HG03432 (cell line): ENCODE data around the gene FBXO41.

ENCODE experiments used
- ATAC-seq: cut with Tn5 transposase; IDR thresholded peaks from one replicate; pipeline ENCODE4 v1.9.1; 2021; ENCODE audit warnings: mild to moderate bottlenecking, moderate library complexity; ENCODE audit not compliant: unreplicated experiment

FBXO41 gene

DNA sequence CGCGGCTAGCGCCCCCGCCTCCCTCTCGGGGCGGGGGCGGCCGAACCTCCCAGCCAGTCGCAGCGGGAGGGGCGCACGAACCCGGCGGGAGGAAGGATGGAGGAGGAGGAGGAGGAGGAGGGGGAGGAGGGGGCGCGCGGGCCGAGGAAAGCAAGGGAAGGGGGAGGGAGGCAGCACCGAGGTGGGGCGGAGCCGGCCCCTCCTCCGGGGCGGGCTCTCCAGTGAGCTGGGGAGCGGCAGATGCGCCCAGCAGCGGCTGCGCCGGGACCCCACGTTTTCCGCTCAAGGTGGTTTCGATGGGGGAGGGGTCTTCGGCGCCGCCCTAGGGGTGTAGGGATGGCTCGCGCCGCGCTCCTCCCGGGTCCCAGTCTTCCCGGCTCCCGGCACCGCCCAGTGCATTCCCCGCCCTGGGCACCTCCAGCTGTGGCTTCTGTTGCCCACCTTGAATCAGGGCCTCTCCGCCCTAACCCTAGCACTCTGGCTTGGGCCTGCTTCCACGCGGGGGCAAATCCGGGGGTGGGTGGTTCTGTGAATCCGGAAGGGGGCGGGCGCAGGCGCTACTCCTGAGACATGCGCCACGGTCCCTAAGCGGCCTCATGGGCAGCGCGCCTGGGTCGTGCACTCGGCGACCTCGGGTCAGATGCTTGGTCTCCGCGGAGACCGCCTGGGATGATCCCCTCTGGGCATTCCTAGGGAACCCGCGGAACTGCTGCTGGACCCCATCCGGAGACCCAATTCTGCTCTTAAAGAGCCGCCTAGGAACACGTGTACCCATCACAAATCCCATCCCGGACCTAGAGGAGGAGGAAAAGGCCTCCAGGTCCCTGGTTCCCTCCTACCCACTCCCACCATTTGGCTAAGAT, at the start of gene FBXO41:
FBXO41 (minus strand) TSS at position 183 of the 863 bp plus-strand sequence. CDS start 14,848 bp downstream, outside the sequence.
- ATAC-seq: peak; percentile 84

- ATAC-seq: no peak
Observed at GRCh38 chr2:73334045-73334444, 49.8 kb upstream of the FBXO41 start.

DNA sequence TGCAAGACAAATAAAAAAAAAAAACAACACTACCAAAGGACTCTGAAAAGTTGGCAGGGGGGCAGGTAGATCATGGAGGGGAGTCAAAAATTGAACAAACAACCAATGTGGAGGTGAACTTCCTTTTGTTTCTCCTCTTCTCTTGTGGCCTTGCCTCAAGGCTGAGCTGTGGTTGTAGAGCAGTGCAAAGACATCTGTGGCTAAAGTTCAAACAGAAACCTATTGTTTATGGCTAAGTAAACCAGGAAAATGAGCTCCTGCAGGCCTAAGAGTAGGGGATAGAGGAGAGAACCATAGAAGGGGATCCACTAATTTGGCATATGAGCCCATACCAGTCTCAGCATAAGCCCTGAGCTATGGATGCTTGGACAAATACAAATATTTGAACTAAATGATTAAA, 49.3 kb upstream of the FBXO41 start:
- ATAC-seq: no peak

GRCh38 chr2:73324126-73324725, 39.9 kb upstream of the FBXO41 start:
- no peak for ATAC-seq

GRCh38 chr2:73323551-73323950, 39.3 kb upstream of the FBXO41 start:
- no peak for ATAC-seq

DNA sequence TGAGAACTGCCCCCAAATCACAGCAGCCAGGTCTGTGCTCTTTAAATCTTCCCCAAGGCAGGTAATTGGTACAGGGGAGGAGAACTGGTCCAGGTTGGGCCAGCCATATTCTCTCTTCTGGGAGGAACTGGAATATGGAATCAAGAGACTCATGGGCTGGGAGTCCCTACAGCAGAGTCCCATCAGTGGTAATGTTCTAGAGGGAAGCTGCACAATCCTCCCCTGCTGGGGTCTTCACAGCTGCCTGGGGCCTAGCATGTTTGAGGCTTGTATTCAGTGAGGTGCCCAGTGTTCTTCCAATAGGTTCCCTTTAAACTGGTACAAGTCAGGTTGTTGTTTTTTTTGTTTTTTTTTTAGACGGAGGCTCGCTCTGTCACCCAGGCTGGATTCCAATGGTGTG, 30.2 kb upstream of the FBXO41 start:
- no peak for ATAC-seq

DNA sequence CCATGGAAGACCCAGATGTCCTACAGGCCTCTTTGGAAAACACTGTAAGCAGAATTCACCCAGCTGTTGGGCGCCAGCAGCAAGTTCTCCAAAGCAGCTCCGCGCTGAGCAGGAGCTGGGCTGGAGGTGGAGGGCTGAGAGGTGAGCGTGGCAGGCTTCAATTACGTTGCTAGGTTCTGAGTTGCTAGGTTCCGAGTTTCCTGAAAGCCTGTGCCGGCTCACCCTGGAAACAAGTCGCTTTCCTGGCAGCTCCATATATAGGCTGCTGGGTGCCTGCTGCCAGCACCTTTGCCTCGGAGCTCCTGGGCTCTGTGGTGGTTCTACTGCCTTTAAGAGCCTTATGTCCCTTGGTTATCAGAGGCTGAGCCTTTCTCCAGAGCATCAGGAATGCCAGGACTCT, 23.4 kb upstream of the FBXO41 start:
- no peak for ATAC-seq

- no peak for ATAC-seq
Observed at GRCh38 chr2:73301636-73302035, 17.4 kb upstream of the FBXO41 start.

GRCh38 chr2:73300926-73301325, 16.6 kb upstream of the FBXO41 start:
- ATAC-seq: no peak

- ATAC-seq: no peak
Observed at GRCh38 chr2:73297586-73297985, 13.3 kb upstream of the FBXO41 start.

DNA sequence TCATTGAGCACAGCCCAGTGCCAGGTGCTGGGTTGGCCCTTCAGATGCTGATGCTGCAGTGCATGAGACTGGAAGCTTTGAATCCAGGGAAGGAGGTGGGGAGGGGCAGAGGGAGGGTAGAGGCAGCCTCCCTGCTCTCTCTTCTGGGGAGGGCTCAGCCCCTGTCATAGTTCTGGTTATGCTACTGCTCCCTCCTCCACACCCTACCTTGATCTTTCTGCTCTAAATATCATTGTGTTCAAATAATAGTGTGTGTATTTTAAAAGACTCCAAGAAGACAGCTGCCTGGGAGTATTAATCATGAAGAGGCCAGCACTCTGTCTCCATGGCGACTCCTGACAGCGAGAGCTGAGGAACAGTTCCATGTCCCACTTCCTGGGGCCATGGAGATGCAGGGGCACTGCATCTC, 12.9 kb upstream of the FBXO41 start:
- no peak for ATAC-seq

GRCh38 chr2:73295751-73296400, 11.6 kb upstream of the FBXO41 start:
- ATAC-seq: no peak

DNA sequence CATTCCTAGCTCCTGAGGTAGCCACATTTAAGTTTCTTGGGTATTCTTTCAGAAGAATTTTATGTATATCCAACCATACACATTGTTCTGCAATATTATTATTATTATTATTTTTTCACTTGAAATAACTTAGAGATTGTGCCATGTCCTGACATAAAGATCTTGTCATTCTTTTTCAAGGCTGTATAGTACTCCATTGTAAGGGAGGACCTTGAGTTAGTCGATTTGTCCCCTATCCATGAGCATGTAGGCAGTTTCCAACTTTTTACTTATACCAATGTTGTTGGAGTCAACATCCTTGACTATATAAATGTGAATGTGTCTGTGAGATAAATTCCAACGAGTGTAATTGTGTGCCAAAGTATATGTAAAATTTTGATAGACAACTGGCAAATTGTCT, 10.0 kb upstream of the FBXO41 start:
- ATAC-seq: no peak

DNA sequence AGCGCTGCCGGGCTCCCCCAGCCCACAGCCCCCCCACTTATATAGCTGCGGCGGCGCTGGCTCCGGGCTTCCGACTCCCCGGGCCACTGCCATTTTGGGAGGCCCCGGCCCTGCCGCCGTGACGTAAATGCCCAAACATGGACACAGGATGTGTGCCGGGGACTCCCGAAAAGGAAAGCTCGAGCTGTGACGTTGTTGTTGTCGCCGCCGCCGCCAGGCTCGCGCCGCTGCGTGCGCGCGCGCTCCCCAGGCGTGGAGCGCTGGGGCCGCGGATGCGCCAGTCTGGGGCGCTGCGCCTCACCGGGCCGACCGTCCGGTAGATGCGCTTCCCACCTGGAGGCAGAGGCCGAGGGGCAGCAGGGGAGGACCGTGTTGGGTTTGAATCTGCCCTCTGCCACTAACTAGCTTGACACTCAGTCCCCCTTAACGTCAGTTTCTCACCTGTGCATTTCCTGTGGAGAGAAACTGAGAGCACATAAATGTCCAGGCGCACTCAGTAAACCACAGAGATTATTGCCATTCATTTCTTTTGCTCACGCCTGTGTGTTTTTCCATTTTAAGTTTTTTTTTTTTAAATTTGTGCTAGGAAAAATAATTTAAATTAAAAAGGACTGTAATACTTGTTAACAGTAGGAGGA, 9.4 kb upstream of the FBXO41 start, which contains the start of gene EGR4:
EGR4 (minus strand) TSS at position 15 of the 638 bp plus-strand sequence. CDS start 231 bp downstream, outside the sequence.
- ATAC-seq: peak; percentile 93

DNA sequence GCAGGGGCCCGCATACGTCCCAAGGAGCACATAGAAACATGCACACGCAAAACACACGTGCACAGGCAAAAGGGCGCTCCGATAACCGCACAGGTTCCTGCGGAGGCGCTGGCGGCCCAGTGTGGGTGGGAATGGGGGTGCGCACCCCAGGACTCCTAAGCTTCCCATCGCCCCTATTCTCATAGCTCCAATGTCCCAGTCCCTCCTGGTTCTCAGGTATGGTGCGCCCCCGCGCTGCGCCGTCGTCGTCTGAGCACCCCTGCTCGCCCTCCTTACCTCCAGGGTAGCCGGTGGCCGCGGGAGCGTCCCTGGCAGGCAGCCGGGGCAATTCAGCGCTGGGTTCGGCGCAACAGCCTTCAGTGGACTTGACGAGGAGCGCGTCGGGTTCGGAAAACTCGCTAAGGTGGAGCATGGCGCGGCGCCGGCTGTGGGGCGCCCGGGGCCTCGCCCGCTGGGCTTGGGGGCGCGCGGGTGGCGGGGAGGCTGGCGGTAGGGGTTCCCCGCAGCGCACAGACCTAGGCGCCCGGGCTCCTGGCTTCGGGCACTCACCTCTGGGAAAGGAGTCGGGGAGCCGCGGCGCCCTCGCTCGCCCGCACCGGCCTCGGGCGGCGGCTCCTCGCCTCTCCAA, 8.7 kb upstream of the FBXO41 start:
- no peak for ATAC-seq

DNA sequence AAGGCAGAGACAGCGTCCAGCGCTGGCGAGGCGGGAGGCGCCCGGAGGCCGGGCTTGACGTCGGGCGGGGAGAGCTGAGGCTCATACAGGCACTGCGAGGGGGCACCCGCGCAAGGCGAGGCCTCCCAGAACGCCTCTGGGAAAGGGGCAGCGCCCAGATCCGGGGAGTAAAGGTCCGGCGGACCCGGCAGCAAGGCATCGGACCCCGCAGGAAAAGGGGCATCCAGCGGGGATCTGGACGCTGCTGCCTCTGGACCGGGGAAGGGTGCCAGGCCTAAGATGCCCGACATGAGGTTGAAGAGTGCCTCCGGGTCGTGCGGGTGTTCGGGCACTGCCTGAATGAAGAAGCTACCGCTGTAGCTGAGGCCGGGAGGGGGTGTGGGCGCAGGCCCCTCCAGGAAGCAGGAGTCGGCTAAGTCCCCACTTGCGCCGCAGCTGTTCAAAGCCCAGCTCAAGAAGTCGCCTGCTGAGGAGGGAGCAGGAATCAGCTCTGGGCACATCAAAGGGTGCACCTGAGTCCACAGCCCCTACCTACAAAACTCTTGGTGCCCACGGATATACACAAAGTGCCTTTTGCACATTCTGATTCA, 8.1 kb upstream of the FBXO41 start:
- no peak for ATAC-seq

DNA sequence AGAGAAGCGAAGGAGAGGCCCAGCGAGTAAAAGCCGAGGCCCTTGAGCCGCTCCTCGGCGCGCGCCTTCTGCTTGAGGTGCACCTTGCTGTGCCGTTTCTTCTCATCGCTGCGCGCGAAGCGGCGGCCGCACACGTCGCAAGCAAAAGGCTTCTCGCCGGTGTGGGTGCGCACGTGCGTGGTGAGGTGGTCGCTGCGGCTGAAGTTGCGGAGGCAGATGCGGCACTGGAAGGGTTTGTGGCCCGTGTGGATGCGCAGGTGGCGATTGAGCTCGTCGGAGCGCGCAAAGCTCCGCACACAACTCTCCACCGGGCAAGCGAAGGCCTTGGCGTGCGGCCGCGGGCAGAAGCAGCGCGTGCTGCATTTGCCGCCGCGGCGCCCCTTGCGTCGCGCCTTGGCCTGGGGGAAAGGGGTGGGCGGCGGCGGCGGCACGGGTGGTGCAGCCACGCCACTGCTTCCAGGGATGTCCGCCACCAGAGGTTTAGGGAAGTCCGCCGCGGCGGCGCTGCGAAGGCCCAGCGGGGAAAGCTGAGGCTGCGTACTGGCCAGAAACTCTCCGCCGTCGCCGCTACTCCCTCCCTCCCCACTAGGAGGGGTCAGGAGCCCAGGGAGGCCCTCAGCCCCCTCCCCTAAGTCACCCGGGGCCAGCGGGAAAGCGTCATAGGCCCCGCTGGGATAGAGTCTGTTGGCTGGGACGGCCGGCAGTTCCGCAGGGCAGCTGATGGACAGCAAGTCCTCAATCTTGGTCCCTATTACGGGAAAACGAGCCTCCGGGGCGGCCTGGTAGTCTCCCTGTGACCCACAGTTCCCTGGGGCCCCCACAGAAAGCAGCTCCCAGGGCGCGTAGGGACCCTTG, 7.4 kb upstream of the FBXO41 start:
- peak; percentile 9 for ATAC-seq

DNA sequence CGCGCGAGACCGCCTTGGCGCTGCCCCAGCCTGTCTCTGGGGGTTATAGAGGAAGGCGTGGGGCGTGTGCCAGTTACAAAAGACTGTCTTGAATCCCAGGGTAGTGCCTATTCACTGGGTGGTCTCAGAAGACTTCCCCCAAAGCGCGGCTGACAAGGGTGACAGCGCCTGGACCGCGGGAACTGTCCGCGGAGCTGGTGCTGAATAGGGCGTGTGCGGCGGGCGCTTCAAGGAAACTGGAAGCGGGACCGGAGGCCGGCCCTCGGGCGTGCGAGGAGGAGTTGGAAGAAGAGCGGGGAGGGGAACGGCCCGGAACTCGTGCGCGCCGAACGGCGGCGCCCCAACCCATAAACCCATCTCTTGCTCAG, 6.8 kb upstream of the FBXO41 start:
- ATAC-seq: peak; percentile 31

GRCh38 chr2:73290049-73290839, 6.0 kb upstream of the FBXO41 start:
- no peak for ATAC-seq
